ENCODE results near the gene POU3F4. TPM values are rescaled to one million over a fixed set of nuclear protein-coding genes. Genes with fewer than 3 reads are reported as not detected.

Gene POU3F4
- total RNA-seq, 2 experiments from 2014 or later = not detected

DNA sequence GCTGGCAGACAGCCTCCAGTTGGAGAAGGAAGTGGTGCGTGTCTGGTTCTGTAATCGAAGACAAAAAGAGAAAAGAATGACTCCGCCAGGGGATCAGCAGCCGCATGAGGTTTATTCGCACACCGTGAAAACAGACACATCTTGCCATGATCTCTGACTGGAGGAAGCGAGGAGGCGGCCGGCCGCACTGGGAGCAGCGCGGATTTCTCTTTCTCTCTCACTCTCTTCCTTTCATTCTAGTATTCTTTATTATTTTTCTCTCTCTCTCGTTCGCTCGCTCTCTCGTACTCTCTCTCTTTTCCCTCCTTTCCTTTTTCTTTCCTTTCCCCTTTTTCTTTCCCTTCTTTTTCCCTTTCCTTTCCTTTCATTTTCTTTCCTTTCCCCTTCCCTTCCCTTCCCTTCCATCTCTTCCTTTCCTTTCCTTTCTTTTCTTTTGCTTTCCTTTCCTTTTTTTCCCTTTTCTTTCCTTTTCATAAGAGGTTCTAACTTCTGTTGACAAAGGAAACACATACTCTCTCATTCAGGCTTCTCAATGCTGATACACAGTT is 1.2 kb downstream of the POU3F4 start:
- BruUV-seq (replicated peaks) = no TSS peak
- no peak overlapping the region for H3K27ac ChIP-seq (ENCODE audit: low read depth, low read length, poor library complexity, severe bottlenecking)
- H3K79me2 ChIP-seq (ENCODE audit: insufficient read depth, low read depth, low read length) = no peaks in the 10 kb centered on the region
- intact Hi-C loops (cut with micrococcal nuclease; ENCODE audit: unreplicated experiment) = no loop called here
- H4K20me1 ChIP-seq (ENCODE audit: insufficient read depth, low read length) = no peaks in the 10 kb centered on the region
- CTCF ChIA-PET (ENCODE audit: unreplicated experiment) = no interaction called here
- H2AFZ ChIP-seq (ENCODE audit: low read length) = no peak overlapping the region
- H3K9me2 ChIP-seq (ENCODE audit: insufficient read depth, low read length) = no peaks in the 10 kb centered on the region
- no peak for TF ChIP-seq EZH2phosphoT487 (IDR thresholded peaks at IDR 0.05; ENCODE audit: borderline replicate concordance, low read depth, low read length)
- TF ChIP-seq, protein P1, sequence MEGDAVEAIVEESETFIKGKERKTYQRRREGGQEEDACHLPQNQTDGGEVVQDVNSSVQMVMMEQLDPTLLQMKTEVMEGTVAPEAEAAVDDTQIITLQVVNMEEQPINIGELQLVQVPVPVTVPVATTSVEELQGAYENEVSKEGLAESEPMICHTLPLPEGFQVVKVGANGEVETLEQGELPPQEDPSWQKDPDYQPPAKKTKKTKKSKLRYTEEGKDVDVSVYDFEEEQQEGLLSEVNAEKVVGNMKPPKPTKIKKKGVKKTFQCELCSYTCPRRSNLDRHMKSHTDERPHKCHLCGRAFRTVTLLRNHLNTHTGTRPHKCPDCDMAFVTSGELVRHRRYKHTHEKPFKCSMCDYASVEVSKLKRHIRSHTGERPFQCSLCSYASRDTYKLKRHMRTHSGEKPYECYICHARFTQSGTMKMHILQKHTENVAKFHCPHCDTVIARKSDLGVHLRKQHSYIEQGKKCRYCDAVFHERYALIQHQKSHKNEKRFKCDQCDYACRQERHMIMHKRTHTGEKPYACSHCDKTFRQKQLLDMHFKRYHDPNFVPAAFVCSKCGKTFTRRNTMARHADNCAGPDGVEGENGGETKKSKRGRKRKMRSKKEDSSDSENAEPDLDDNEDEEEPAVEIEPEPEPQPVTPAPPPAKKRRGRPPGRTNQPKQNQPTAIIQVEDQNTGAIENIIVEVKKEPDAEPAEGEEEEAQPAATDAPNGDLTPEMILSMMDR (conservative IDR thresholded peaks at IDR 0.05; ENCODE audit: low read length) = no peak
- no peaks in the 10 kb centered on the region for H3K36me3 ChIP-seq (ENCODE audit: insufficient read depth, low read length)
- no peak overlapping the region for H3K4me3 ChIP-seq (ENCODE audit: low read depth, low read length, poor library complexity, severe bottlenecking)
- no peaks in the 10 kb centered on the region for H3K9me3 ChIP-seq (ENCODE audit: low read length)
- DNase-seq (ENCODE audit: low spot score) = no peak
- no peak overlapping the region for H3K4me2 ChIP-seq (ENCODE audit: low read length)
- no peaks in the 10 kb centered on the region for H3K4me1 ChIP-seq (ENCODE audit: insufficient read depth, low read length, poor library complexity, severe bottlenecking)
- POLR2A ChIA-PET = interaction anchor here (0.6 kb wide), 1 partner anchor 192 kb away, joined by 4 read pairs; no protein-coding TSS in a partner anchor

DNA sequence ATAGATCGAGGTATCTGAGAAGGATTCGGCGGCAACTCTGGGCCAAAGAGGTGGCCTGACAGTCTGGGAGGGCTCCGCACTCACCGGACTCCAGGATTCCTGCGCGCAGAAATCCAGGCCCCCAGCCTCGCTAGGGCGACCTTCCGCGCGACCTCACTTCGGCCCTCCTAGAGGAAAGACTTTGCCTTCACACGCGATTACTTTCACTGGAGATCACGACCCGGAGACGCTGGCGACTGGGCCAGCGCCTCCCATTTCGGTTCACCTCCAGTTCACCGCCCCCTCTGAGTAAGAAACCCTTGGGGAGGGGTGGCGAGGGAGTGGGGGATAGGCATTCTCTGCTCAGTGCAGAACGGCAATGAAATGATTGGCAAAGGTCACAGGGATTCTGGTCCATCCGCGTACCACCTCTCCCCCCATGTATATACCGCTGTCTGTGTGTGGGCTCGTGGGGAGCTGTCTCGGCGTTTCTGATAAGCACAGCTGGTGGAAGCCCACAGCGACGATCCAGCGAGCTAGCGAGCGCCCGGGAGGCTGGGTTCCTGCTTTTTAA is 2.5 kb downstream of the POU3F4 start:
- no peaks in the 10 kb centered on the region for H3K79me2 ChIP-seq (ENCODE audit: insufficient read depth, low read depth, low read length)
- intact Hi-C loops (cut with micrococcal nuclease; ENCODE audit: unreplicated experiment) = no loop called here
- no peak overlapping the region for H3K27ac ChIP-seq (ENCODE audit: low read depth, low read length, poor library complexity, severe bottlenecking)
- DNase-seq (ENCODE audit: low spot score) = no peak
- no peak for TF ChIP-seq EZH2phosphoT487 (IDR thresholded peaks at IDR 0.05; ENCODE audit: borderline replicate concordance, low read depth, low read length)
- TF ChIP-seq, protein P1 (conservative IDR thresholded peaks at IDR 0.05; ENCODE audit: low read length) = no peak
- H3K4me3 ChIP-seq (ENCODE audit: low read depth, low read length, poor library complexity, severe bottlenecking) = no peak overlapping the region
- ChIA-PET POLR2A (no interaction called here), CTCF (ENCODE audit: unreplicated experiment) (no interaction called here)
- no peaks in the 10 kb centered on the region for H3K36me3 ChIP-seq (ENCODE audit: insufficient read depth, low read length)
- BruUV-seq (replicated peaks) = no TSS peak
- H3K9me2 ChIP-seq (ENCODE audit: insufficient read depth, low read length) = no peaks in the 10 kb centered on the region
- H3K4me1 ChIP-seq (ENCODE audit: insufficient read depth, low read length, poor library complexity, severe bottlenecking) = no peaks in the 10 kb centered on the region
- no peaks in the 10 kb centered on the region for H4K20me1 ChIP-seq (ENCODE audit: insufficient read depth, low read length)
- H3K4me2 ChIP-seq (ENCODE audit: low read length) = no peak overlapping the region
- no peaks in the 10 kb centered on the region for H3K9me3 ChIP-seq (ENCODE audit: low read length)
- H2AFZ ChIP-seq (ENCODE audit: low read length) = no peak overlapping the region

DNA sequence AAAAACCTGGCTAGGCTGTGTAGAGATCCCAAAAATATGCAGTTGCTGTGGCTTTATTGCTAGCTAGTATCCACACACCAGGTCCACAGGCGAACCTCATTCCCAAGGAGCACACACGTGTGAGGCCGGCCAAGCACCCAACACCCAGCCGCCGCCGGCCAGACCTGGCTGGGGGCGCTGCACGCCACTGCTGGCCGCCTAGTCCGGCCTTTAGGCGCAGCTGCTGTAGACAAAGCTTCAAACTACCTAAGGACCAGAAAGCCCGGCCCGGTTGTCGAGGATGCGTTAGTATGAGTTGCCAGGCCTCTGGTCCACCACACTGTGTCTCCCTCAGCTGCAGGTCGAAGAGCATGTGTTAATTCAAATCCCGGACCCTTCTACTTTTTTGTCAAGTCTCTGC is 3.1 kb downstream of the POU3F4 start:
- ChIA-PET CTCF (ENCODE audit: unreplicated experiment) (no interaction called here), POLR2A (no interaction called here)
- no peak overlapping the region for H2AFZ ChIP-seq (ENCODE audit: low read length)
- no peaks in the 10 kb centered on the region for H3K9me2 ChIP-seq (ENCODE audit: insufficient read depth, low read length)
- no peaks in the 10 kb centered on the region for H3K36me3 ChIP-seq (ENCODE audit: insufficient read depth, low read length)
- H3K79me2 ChIP-seq (ENCODE audit: insufficient read depth, low read depth, low read length) = no peaks in the 10 kb centered on the region
- no peak for DNase-seq (ENCODE audit: low spot score)
- intact Hi-C loops (cut with micrococcal nuclease; ENCODE audit: unreplicated experiment) = no loop called here
- no TSS peak for BruUV-seq (replicated peaks)
- no peak overlapping the region for H3K27ac ChIP-seq (ENCODE audit: low read depth, low read length, poor library complexity, severe bottlenecking)
- H3K4me3 ChIP-seq (ENCODE audit: low read depth, low read length, poor library complexity, severe bottlenecking) = no peak overlapping the region
- no peaks in the 10 kb centered on the region for H4K20me1 ChIP-seq (ENCODE audit: insufficient read depth, low read length)
- no peaks in the 10 kb centered on the region for H3K4me1 ChIP-seq (ENCODE audit: insufficient read depth, low read length, poor library complexity, severe bottlenecking)
- no peak overlapping the region for H3K4me2 ChIP-seq (ENCODE audit: low read length)
- no peak for TF ChIP-seq EZH2phosphoT487 (IDR thresholded peaks at IDR 0.05; ENCODE audit: borderline replicate concordance, low read depth, low read length)
- TF ChIP-seq, protein P1 (conservative IDR thresholded peaks at IDR 0.05; ENCODE audit: low read length) = no peak
- H3K9me3 ChIP-seq (ENCODE audit: low read length) = no peaks in the 10 kb centered on the region
